ENCODE measurements around the gene TTLL5. TPM values are rescaled to one million over a fixed set of nuclear protein-coding genes. Genes with fewer than 3 reads are reported as not detected.

Gene TTLL5
- total RNA-seq, 1 experiment from 2014 or later: 28.2 TPM

- DNase-seq: no peak
- no peaks in the 10 kb centered on the region for H3K9me3 ChIP-seq (replicated peaks)
- no peaks in the 10 kb centered on the region for H3K36me3 ChIP-seq
- H3K27me3 ChIP-seq: no peaks in the 10 kb centered on the region
- no peak overlapping the region for H3K27ac ChIP-seq
- H3K4me1 ChIP-seq: peaks cover 6% of the 10 kb centered on the region
- no peak overlapping the region for H3K4me3 ChIP-seq
Measured at GRCh38 chr14:75968456-75968855, 307.4 kb downstream of the TTLL5 start.

GRCh38 chr14:75969126-75969525 is 308.1 kb downstream of the TTLL5 start:
- H3K4me1 ChIP-seq: peaks cover 6% of the 10 kb centered on the region
- no peaks in the 10 kb centered on the region for H3K27me3 ChIP-seq
- no peak for DNase-seq
- no peak overlapping the region for H3K4me3 ChIP-seq
- no peak overlapping the region for H3K27ac ChIP-seq
- no peaks in the 10 kb centered on the region for H3K9me3 ChIP-seq (replicated peaks)
- H3K36me3 ChIP-seq: no peaks in the 10 kb centered on the region

- no peak for DNase-seq
- no peaks in the 10 kb centered on the region for H3K9me3 ChIP-seq (replicated peaks)
- H3K36me3 ChIP-seq: no peaks in the 10 kb centered on the region
- no peaks in the 10 kb centered on the region for H3K27me3 ChIP-seq
- H3K27ac ChIP-seq: no peak overlapping the region
- no peak overlapping the region for H3K4me3 ChIP-seq
- H3K4me1 ChIP-seq: peaks cover 6% of the 10 kb centered on the region
Measured at GRCh38 chr14:75969891-75970290, 308.8 kb downstream of the TTLL5 start.

GRCh38 chr14:75970989-75971388 is 309.9 kb downstream of the TTLL5 start:
- no peaks in the 10 kb centered on the region for H3K9me3 ChIP-seq (replicated peaks)
- no peak overlapping the region for H3K4me3 ChIP-seq
- H3K4me1 ChIP-seq: peaks cover 6% of the 10 kb centered on the region
- no peaks in the 10 kb centered on the region for H3K27me3 ChIP-seq
- DNase-seq: no peak
- no peak overlapping the region for H3K27ac ChIP-seq
- H3K36me3 ChIP-seq: no peaks in the 10 kb centered on the region

GRCh38 chr14:75971509-75971908 is 310.5 kb downstream of the TTLL5 start:
- Histone ChIP-seq H3K4me1 (peaks cover 6% of the 10 kb centered on the region), H3K27me3 (no peaks in the 10 kb centered on the region), H3K36me3 (no peaks in the 10 kb centered on the region), H3K9me3 (replicated peaks) (no peaks in the 10 kb centered on the region), H3K4me3 (no peak overlapping the region), H3K27ac (no peak overlapping the region)
- DNase-seq: no peak

DNA sequence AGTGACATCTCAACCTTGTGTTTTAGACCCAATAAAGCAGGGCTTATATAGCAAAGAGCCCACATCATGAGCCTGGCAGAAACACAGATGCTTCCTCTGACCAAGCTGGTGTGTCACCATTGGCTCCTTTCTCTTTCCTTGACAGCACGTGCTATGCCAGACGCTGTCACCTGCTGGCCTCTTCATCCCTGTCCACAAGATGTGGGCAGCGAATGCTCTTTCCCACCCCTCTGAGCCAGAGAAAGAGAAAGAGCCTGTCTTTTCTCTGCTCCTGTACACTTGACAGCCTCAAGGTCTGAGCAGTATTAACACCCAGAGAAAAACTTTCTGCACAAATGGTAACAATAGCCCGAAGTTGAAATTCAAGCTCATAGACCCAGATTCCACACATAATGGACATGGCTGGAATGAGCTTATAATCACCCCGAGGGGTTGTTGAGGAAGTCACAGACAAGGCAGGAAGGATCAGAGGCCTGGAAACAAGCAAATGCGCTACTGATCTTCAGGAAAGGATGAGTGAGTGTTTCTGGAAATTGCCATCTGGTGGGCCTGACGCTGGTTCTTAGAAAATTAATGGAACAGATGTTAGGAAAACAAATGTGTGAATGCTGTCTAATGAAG is 311.9 kb downstream of the TTLL5 start:
- Histone ChIP-seq H3K4me1 (peaks cover 6% of the 10 kb centered on the region), H3K27ac (no peak overlapping the region), H3K36me3 (no peaks in the 10 kb centered on the region), H3K9me3 (replicated peaks) (no peaks in the 10 kb centered on the region), H3K27me3 (no peaks in the 10 kb centered on the region), H3K4me3 (no peak overlapping the region)
- peak in 1 of 2 experiments; percentile 55 for DNase-seq

GRCh38 chr14:75976826-75977581 is 316.0 kb downstream of the TTLL5 start:
- Histone ChIP-seq H3K4me1 (peaks cover 6% of the 10 kb centered on the region), H3K27me3 (no peaks in the 10 kb centered on the region), H3K4me3 (no peak overlapping the region), H3K36me3 (no peaks in the 10 kb centered on the region), H3K9me3 (replicated peaks) (no peaks in the 10 kb centered on the region), H3K27ac (no peak overlapping the region)
- DNase-seq: no peak

- no peak for DNase-seq
Measured at GRCh38 chr14:75977582-75977943, 316.5 kb downstream of the TTLL5 start.

GRCh38 chr14:75978249-75978731 is 317.2 kb downstream of the TTLL5 start:
- no peaks in the 10 kb centered on the region for H3K9me3 ChIP-seq (replicated peaks)
- no peaks in the 10 kb centered on the region for H3K36me3 ChIP-seq
- H3K27me3 ChIP-seq: 0 out of 2 replicates have a peak, but pooled peaks cover 1% of the 10 kb centered on the region
- H3K27ac ChIP-seq: no peak overlapping the region
- DNase-seq: no peak
- H3K4me3 ChIP-seq: no peak overlapping the region
- peaks cover 1% of the 10 kb centered on the region for H3K4me1 ChIP-seq

More at GRCh38 chr14:75977582-75977943, 316.5 kb downstream of the TTLL5 start:
- H3K4me1 ChIP-seq: peaks cover 6% of the 10 kb centered on the region
- H3K27ac ChIP-seq: no peak overlapping the region
- no peaks in the 10 kb centered on the region for H3K36me3 ChIP-seq
- no peaks in the 10 kb centered on the region for H3K9me3 ChIP-seq (replicated peaks)
- H3K27me3 ChIP-seq: no peaks in the 10 kb centered on the region
- no peak overlapping the region for H3K4me3 ChIP-seq

DNA sequence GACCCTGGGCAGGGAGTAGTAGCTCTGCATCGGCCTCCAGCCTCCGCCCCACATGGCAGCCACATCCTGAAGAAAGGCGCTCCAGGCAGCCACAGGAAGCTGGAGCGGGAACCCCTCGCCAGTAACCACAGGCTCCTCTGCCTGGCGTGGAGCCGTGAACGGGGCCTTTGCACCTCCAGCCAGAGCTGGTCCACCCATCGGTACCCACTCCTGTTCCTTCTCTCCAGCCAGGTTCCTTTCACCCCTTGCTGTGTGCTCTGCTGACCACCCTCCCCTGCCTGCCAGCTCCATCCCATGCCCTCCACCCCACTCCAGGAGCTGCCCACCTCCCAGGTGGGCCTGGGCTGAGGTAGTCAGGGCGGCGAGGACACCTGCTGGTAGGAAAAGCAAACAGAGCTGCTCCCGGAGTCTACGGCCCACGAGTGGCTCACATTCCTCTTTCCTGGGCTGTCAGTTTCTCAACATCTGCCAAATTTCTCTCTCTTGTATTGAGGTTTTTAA is 318.1 kb downstream of the TTLL5 start:
- peak; percentile 34 to 59 for DNase-seq
- Histone ChIP-seq H3K4me3 (peak overlapping the region; percentile 98), H3K4me1 (no peaks in the 10 kb centered on the region), H3K27ac (no peak overlapping the region), H3K27me3 (0 out of 2 replicates have a peak, but pooled peaks cover 3% of the 10 kb centered on the region), H3K36me3 (no peaks in the 10 kb centered on the region), H3K9me3 (replicated peaks) (no peaks in the 10 kb centered on the region)

DNA sequence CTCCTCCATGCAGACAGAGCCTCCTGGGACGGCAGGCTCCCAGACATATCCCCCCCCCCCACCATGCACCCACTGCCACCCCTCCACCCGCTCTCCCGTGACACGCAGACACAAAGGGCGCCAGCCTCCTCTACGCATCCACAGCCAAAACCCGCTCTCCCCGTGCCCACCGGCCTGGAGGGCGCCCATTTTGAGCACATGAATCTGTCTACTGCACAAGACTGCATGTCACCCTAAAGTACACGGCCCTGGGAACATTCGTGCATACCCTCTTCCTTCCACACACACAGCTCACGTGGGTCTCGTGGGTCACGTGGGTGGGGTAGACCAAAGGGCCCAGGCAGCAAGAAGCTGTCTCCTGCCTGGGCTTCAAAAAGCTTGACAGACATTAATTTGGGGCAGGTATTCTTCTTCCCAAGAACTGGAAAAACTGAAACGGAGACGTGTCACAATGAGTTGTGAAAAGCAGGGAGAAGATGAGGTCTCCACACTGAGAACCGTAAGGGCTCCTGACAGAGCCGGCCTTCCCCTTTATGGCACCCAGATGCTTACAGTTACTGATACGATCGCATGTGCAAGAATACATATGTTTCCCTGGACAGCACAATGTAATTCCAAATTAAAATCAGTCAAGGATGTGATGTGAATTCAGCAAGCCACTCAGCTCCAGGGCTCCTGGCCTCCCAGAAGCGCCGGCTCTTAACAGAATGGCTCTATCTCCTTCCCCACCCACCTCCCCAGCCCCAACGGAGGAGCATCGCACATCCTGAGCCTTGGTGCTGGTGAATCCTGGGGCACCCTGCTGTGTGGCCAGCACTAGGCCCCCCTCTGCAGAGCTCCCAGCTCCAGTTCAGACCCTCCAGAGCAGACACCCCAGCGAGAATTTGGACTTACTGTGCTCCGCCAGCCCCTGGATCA is 318.9 kb downstream of the TTLL5 start:
- H3K9me3 ChIP-seq (replicated peaks): no peaks in the 10 kb centered on the region
- H3K4me1 ChIP-seq: no peaks in the 10 kb centered on the region
- H3K27me3 ChIP-seq: 0 out of 2 replicates have a peak, but pooled peaks cover 3% of the 10 kb centered on the region
- no peaks in the 10 kb centered on the region for H3K36me3 ChIP-seq
- peak; percentile 22 to 35 for DNase-seq
- peak overlapping the region; percentile 98 for H3K4me3 ChIP-seq
- H3K27ac ChIP-seq: no peak overlapping the region

DNA sequence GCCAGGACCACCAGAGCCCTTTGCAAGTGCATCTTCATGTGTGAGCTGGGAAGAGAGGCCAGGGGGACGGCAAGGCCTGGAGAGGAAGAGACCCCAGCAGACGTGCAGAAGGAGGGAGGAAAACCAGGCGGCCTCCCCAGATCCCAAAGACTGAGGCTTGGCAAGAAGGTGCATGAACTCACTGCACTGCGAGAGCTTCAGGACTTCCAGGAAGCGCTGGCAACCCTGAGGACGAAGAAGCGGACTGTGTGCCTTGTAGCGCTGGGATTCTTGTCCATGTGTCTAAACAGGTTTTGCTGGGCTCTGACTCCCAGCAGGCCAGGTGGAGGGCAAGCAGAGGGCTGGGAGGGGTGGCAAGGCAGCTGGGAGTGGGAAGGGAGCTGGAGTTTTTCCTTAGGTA is 319.8 kb downstream of the TTLL5 start:
- Histone ChIP-seq H3K36me3 (no peaks in the 10 kb centered on the region), H3K27me3 (0 out of 2 replicates have a peak, but pooled peaks cover 3% of the 10 kb centered on the region), H3K4me1 (no peaks in the 10 kb centered on the region), H3K4me3 (peak overlapping the region; percentile 98), H3K27ac (no peak overlapping the region; the same call in 1 of the 2 replicates), H3K9me3 (replicated peaks) (no peaks in the 10 kb centered on the region)
- peak; percentile 32 to 53 for DNase-seq

- peak within 1 kb of the TSS; percentile 98 for H3K4me3 ChIP-seq
- no peaks in the 10 kb centered on the region for H3K4me1 ChIP-seq
- 0 out of 2 replicates have a peak, but pooled peaks cover 3% of the 10 kb centered on the region for H3K27me3 ChIP-seq
- H3K27ac ChIP-seq: peak within 1 kb of the TSS; percentile 70
- H3K36me3 ChIP-seq: no peaks in the 10 kb centered on the region
- H3K9me3 ChIP-seq (replicated peaks): no peaks in the 10 kb centered on the region
- peak; percentile 68 to 81 for DNase-seq
Measured at GRCh38 chr14:75981426-75982265, 320.6 kb downstream of the TTLL5 start, which contains the start of gene TGFB3. Gene TGFB3, minus strand, starts transcription at chr14:75981995. Its CDS starts 1,102 bp downstream, at chr14:75980893.
